GM21360 (cell line): ENCODE results near the gene ODF4.
"Not testable (repeated sequence)": the region's sequence is repeated elsewhere in the genome, so short reads cannot be mapped to it uniquely, and the experiment has no call there.

Experiments used
- ATAC-seq: cut with Tn5 transposase; IDR thresholded peaks from one replicate; pipeline ENCODE4 v1.9.1; 2021; ENCODE audit warnings: mild to moderate bottlenecking, moderate library complexity; ENCODE audit not compliant: unreplicated experiment

ODF4 gene

GRCh38 chr17:8366231-8366630 is 26.6 kb downstream of the ODF4 start:
- ATAC-seq = no peak

- ATAC-seq = no peak
These were observed 28.6 kb downstream of the ODF4 start for GRCh38 chr17:8368193-8368592.

GRCh38 chr17:8369944-8370343 is 30.3 kb downstream of the ODF4 start:
- no peak for ATAC-seq

GRCh38 chr17:8371786-8372185 is 32.1 kb downstream of the ODF4 start:
- ATAC-seq = no peak

GRCh38 chr17:8372422-8372821 is 32.8 kb downstream of the ODF4 start:
- no peak for ATAC-seq

DNA sequence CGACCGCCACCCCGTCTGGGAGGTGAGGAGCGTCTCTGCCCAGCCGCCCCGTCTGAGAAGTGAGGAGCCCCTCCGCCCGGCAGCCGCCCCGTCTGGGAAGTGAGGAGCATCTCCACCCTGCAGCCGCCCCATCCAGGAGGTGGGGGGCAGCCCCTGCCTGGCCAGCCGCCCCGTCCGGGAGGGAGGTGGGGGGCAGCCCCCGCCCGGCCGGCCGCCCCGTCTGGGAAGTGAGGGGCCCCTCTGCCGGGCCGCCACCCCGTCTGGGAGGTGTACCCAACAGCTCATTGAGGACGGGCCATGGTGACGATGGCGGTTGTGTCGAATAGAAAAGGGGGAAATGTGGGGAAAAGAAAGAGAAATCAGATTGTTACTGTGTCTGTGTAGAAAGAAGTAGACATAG is 34.2 kb downstream of the ODF4 start:
- not testable (repeated sequence) for ATAC-seq

- no peak for ATAC-seq
These were observed 36.2 kb downstream of the ODF4 start for GRCh38 chr17:8375738-8376259.

DNA sequence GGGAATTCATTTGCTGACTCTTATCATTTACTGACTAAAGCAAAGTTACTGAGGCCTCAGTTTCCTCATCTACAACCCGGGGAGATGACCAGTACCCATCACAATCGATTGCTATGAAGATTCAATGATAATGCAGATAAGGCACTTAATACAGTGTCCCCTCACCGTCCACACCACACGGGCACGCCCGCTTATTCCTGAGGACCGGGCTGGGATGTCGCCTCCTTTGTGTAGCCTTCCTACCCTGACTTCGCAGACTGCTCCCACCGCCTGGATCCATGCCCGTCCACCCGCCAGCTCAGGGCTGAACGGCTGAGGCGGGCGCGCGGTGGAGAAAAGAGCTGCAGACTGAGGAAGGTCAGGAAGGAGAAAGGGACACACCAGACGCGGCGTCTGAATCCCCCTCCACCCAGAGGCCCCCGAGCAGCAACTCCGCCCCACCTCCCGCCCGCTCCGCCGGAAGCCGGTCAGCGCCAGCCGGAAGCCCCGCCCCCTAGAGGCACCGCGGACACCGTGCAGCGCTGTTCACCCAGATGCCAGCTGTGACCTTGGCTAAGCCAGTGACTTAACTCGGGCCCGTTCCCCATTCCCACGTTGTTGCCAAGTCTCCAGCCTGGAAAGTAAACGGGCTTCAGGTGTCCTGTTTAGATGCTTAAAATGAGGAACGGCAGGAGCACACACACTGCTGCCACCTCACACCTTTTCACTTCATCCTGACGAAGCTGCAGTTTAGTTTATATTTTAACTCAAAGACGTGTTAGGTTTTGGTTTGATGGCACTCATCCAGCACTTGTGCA is 36.8 kb downstream of the ODF4 start, which contains the start of gene KRABD2:
Gene KRABD2, minus strand, starts transcription at position 434 of the 797 bp plus-strand sequence.
- ATAC-seq = peak; percentile 91

DNA sequence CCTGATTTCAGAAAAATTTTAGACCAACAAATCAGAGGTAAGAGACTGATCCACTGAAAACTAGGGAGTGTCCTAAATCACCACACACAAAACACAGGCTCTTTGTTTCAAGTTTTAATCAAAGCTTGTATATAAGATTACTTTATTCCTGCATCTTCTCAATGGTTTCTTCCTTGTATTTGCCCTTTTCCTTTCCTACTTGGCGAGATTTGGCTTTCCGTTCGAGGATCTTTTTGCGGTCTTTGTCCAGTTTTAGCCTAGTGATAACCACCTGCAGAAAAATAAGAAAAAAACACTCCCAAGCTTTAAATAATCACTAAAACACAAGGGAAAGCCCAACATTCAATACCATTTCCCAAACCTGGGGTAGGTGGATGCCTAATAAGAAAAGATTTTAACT is 37.8 kb downstream of the ODF4 start:
- no peak for ATAC-seq

GRCh38 chr17:8378117-8378516 is 38.5 kb downstream of the ODF4 start:
- ATAC-seq = not testable (repeated sequence)

DNA sequence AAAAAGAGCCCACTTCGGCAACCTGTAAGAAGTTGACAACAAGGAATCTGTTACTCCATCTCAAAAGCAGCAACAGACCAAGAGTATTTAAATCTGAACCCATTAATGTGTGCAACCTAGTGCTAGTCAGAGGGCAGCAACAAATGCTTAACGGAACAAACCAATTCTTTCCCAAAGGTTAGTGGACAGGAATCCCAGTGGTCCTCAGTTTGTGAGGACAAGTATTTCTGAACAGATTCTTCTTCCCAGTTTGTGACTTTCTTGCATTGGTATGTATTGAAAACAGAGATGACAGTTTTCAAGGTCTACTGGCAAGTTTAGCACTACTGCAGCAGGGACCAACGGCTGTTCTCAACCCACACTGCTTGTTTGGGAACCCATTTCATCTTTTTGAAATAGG is 40.4 kb downstream of the ODF4 start:
- ATAC-seq = no peak

- no peak for ATAC-seq
These were observed 42.6 kb downstream of the ODF4 start for GRCh38 chr17:8382052-8382879.

DNA sequence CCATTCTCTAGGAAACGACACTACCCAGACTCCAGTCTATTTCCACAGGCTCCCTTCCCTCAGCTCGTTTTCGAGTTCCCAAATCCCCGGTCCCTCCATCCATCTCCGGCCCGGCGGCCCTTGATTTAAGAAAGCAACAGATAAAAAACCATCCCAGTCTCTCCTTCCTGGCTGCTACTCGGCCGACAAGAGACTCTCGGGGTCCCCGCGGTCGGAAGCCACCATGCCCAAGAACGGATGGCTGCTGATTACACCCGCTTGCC is 43.2 kb downstream of the ODF4 start:
- no peak for ATAC-seq

- ATAC-seq = peak; percentile 89
These were observed 43.6 kb downstream of the ODF4 start, which contains the start of gene RPL26 for GRCh38 chr17:8383143-8383822. Gene RPL26, minus strand, starts transcription at chr17:8383193. Its CDS starts 883 bp downstream, at chr17:8382310.

DNA sequence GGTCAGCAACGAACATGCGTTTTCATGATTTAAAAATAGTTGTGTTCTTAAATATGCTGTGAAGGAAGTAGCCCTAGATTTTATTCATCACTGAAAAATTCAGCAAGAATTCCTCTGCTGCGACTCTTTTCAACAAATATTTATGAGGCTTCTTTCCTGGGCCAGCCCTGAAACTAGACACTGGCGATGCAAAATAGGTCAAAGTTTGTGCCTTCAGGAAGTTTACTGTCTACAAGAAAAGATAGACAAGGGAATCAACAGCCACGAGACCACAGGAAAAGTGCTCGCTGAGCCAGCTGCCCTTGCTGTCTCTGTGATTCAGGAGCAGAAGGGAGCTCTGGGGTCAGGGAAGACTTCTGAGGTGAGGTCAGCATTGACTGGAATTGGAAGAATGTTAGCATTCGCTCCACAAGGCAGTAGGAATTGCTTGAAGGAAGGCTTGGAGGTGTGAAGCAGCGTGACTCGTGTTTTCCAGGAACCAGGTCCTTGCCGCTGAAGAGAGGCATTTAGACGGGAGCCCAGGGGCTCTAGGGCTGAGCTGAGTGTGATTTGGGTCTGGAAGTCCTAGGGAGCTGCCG is 45.2 kb downstream of the ODF4 start:
- no peak for ATAC-seq

- ATAC-seq = no peak
These were observed 47.2 kb downstream of the ODF4 start for GRCh38 chr17:8386841-8387240.

GRCh38 chr17:8387914-8388651 is 48.4 kb downstream of the ODF4 start:
- ATAC-seq = no peak

DNA sequence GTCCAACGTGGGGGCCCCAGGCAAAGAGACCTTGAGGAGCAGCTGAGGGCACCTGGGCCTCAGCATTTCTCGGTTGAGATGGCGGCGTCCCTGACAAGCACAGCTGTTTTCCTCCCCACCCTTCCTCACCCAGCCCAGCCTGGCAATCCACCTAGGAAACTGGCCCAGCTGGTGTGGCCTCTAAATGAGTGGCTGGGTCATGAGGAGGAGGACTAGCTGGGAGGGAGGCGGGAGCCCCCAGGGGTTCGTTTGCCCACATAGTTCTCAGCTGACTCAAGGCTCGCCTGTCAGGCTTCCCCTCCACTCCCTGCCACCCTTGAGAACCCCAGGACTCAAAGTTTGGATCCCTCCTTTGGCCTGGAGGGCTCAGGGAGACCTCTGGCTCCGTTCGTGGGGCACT is 52.1 kb downstream of the ODF4 start:
- no peak for ATAC-seq

- ATAC-seq = no peak
These were observed 52.6 kb downstream of the ODF4 start for GRCh38 chr17:8392274-8392673.
